Ovary (tissue), 3 donors: ENCODE data around the gene CDK16.

ENCODE experiments used
- CTCF ChIP-seq, 3 donors: fragments of 450-650 bp in 2 of 3; fragments of 200-600 bp in 1 of 3; IDR thresholded peaks; one replicate each; pipeline versions ENCODE4 v1.5.1 to v1.8.0; 2016 to 2022; ENCODE audit warnings: antibody characterized with exemption in 3 of 3, mild to moderate bottlenecking in 1 of 3
- EP300 ChIP-seq: sonication (generic); formaldehyde crosslinking; IDR thresholded peaks from one replicate; pipeline ENCODE4 v1.6.1; 2017; ENCODE audit warnings: antibody characterized with exemption
- POLR2A ChIP-seq: fragments of 450-650 bp; IDR thresholded peaks from one replicate; pipeline ENCODE4 v1.6.1; 2017; ENCODE audit warnings: antibody characterized with exemption, mild to moderate bottlenecking, moderate library complexity
- donor health status: DM: no; HTN: no; CAD: no.

- TF ChIP-seq POLR2A, result no peak
- no peak for TF ChIP-seq CTCF (IDR thresholded peaks at IDR 0.05)
- no peak for TF ChIP-seq EP300
Observed at GRCh38 chrX:47206316-47206715, 12.2 kb upstream of the CDK16 start.
